ENCODE results near the gene ADH4.
"Not testable (repeated sequence)": the region's sequence is repeated elsewhere in the genome, so short reads cannot be mapped to it uniquely, and the experiment has no call there.

ADH4 gene

DNA sequence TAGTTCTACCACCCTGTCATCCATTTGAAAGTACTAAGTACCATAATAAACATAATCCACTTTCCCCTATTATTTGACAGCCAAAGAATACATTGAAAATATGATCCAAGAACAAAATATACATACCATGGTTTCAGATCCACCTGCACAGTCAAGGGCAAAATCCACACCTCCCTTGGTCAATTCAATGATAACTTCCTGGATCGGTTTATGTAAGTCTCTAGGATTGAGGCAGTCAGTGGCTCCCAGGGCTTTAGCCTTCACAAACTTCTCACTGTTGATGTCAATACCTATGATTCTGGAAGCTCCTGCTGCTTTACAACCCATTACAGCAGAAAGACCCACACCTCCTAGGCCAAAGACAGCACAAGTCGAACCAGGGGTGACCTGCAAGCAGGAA is 12.7 kb downstream of the ADH4 start:
- DNase-seq = no peak

GRCh38 chr4:99126376-99126775 is 17.7 kb downstream of the ADH4 start:
- DNase-seq = no peak

- no peak for DNase-seq
Observed at GRCh38 chr4:99121008-99121407, 23.1 kb downstream of the ADH4 start.

GRCh38 chr4:99120501-99120900 is 23.6 kb downstream of the ADH4 start:
- no peak for DNase-seq

DNA sequence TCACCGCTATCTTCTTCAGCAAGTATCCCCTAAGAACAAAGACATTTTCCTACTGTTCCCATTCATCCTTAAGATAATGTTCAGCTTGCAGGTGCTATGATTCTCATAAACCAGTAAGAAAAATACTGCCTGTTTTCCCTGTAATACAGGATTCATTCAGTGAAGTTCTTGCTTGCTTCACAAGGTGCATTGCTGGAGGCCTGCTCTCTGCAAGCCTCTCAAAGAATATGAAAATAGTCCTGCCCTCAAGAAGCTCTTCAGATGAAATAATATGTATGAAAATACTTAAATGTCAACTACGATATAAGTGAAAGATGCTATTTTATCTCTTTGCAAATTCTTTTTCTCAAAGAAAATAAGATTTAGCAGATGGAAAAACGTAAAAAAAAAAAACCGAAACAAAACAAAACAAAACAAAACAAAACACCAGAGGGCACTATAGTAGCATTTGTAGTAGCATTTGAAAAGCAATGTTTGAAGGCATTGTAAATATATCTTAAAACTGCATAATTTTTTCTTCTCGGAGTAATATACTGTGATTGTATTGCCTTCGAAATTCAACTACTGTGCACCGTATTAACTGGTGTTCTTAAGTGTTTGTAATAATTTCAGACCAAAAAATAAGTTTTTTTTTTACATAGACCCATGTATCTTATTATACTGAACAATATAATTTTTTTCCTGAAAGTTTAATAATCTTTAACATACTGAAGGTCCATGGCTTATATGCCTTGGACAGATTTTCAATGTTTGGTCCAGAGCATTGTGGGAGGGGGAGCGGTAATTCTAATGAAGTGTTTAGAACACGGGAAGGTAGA is 26.0 kb downstream of the ADH4 start:
- no peak for DNase-seq

DNA sequence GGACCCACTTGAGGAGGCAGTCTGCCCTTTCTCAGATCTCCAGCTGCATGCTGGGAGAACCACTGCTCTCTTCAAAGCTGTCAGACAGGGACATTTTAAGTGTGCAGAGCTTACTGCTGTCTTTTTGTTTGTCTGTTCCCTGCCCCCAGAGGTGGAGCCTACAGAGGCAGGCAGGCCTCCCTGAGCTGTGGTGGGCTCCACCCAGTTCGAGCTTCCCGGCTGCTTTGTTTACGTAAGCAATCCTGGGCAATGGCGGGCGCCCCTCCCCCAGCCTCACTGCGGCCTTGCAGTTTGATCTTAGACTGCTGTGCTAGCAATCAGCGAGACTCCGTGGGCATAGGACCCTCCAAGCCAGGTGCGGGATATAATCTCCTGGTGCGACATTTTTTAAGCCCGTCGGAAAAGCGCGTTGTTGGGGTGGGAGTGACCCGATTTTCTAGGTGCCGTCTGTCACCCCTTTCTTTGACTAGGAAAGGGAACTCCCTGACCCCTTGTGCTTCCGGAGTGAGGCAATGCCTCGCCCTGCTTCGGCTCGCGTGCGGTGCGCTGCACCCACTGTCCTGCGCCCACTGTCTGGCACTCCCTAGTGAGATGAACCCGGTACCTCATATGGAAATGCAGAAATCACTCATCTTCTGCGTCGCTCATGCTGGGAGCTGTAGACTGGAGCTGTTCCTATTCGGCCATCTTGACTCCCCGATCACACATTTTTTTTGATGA is 26.8 kb downstream of the ADH4 start:
- DNase-seq = not testable (repeated sequence)

DNA sequence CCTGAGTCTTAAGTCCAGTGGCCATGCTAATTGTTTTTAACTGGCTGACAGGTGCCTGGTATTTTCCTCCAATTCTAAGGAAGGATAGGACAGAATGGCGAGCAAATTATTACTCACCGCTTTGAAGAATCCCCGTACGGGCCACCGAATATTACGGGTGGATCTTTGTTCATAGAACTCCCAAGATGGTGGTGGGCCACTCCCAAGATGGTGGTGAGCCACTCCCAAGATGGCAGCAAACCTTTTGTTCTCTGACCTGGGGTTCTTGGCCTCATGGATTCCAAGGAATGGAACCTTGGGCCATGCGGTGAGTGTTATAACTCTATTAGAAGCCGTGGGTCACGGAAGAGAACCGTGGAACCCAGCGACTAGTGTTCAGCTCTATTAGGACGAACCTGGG is 34.8 kb downstream of the ADH4 start:
- DNase-seq = not testable (repeated sequence)

DNA sequence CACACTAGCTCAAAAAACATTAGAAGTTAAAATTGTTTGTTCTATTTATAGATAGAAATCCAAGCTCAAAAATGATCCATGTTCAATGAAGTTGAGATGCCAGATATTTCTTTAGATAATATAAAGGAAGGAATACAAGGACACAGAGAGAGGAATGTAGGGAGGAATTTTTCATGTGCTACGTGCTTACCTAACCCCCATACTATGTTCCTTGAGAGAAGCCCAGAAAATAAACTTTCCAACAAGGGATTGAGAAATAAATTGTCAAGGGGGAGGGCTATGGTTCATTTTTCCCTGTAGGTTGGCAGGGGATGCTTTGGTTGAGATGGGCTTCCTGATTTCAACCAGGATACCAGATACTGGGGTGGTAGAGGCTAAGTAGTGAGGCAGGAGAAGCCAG is 39.9 kb downstream of the ADH4 start:
- no peak for DNase-seq

GRCh38 chr4:99103166-99103565 is 40.9 kb downstream of the ADH4 start:
- DNase-seq = no peak

GRCh38 chr4:99102634-99103033 is 41.5 kb downstream of the ADH4 start:
- DNase-seq = no peak

DNA sequence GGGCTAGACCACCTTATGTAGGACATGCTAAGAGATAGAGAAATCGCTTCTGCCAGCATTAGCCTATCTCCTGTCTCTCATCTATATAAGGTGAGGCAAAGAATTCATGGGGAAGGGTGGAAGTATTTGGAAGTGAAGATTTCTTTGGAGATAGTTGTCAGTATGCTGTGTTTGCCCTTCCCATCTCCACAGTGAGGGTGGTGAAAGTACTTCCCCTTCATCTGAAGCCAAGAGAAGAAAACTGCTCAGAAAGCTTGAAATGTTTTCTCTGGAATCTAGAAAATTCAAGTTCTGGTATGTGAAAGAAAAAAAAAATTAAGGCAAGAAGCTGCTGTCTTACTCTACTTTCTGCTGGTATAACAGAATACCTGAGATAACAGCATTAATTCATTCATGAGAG is 43.2 kb downstream of the ADH4 start:
- no peak for DNase-seq

GRCh38 chr4:99099814-99100213 is 44.3 kb downstream of the ADH4 start:
- DNase-seq = not testable (repeated sequence)

DNA sequence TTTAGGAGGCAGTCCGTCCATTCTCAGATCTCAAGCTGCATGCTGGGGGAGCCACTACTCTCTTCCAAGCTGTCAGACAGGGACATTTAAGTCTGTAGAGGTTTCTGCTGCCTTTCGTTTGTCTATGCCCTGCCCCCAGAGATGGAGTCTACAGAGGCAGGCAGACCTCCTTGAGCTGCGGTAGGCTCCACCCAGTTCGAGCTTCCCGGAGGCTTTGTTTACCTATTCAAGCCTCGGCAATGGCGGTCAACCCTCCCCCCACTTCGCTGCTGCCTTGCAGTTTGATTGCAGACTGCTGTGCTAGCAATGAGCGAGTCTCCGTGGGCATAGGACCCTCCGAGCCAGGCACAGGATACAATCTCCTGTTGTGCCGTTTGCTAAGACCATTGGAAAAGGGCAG is 44.8 kb downstream of the ADH4 start:
- no peak for DNase-seq

DNA sequence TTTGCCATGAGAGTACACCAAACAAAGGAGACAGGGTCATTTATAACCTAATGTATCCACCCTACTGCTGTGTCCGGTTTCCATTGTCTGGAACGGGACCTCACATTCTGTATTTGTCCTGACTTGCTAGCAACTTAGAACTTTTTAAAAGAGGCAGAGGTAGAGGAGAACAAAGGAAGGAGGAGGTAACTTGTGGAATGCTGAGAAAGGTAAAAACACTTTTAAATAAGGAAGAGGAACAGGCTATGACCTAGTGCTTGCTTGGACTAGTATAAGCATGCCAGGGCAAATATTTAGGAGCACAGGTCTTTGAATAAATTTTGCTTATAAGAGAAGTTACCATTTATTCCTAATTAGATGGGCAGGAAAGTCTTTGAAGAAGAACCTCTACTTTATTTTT is 52.3 kb downstream of the ADH4 start:
- not testable (repeated sequence) for DNase-seq

DNA sequence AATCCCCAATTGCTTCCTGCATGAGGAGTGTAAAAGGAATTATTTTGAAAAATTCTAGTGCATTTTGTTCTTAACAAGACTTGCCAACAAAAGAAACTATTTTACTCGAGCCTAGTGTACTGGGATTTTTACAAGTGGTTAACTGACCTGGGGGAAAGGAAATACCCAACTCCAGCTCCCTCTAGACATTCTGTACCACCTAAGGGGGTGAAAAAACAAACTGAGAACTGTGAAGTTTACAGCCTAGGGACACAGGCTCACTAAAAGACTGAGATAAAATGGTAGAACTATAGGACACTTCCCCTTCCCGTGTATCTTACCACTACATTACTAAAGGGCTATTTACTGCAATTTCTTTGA is 52.9 kb downstream of the ADH4 start:
- no peak for DNase-seq

- no peak for DNase-seq
Observed at GRCh38 chr4:99090481-99091215, 53.4 kb downstream of the ADH4 start.

- DNase-seq = peak; percentile 71
Observed at GRCh38 chr4:99088481-99089365, 55.4 kb downstream of the ADH4 start, which contains the start of gene ADH5. Gene ADH5, minus strand, starts transcription at chr4:99088788. Its CDS starts 88 bp downstream, at chr4:99088700.

- DNase-seq = peak; percentile 1
Observed at GRCh38 chr4:99088023-99088449, 56.1 kb downstream of the ADH4 start.

GRCh38 chr4:99084595-99084994 is 59.5 kb downstream of the ADH4 start:
- DNase-seq = no peak

DNA sequence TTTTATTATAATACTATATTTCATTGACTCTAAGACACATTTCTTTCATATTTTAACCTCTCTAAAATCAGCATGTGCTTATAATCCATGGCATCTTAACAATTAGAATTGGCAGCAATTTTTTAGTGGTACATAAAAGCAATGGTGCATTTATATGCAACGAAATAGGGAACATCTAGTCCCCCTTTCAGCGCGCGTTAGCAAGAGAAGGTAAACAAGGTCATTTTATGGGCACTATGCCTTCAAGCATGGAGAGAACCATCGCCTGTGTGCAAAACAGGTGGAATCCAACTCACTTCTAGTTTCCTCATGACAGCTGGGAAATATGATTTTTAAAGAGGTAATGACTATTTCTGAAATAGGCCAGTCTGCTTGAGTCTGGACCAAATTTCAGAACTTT is 61.9 kb downstream of the ADH4 start:
- DNase-seq = no peak

- DNase-seq = not testable (repeated sequence)
Observed at GRCh38 chr4:99080869-99081268, 63.2 kb downstream of the ADH4 start.

GRCh38 chr4:99079625-99080295 is 64.3 kb downstream of the ADH4 start:
- no peak for DNase-seq
